Peyer's patch (tissue), 4 donors: ENCODE data around the gene CCDC167.

ENCODE experiments used
- POLR2A ChIP-seq, 2 donors: fragments of 450-650 bp; IDR thresholded peaks; one replicate each; pipeline ENCODE4 v1.5.1; 2017; ENCODE audit warnings: antibody characterized with exemption in 2 of 2, mild to moderate bottlenecking in 2 of 2, moderate library complexity in 2 of 2
- TF ChIP-seq, protein P1 (sequence below), 6 experiments: fragments of 450-650 bp in 4 of 6; fragments of 200-600 bp in 2 of 6; sonication (generic) in 1 of 6; IDR thresholded peaks; one replicate each; pipeline ENCODE4 v1.5.1; 2017 to 2019; ENCODE audit warnings: antibody characterized with exemption in 6 of 6, mild to moderate bottlenecking in 3 of 6, moderate library complexity in 1 of 6

GRCh38 chr6:37516920-37517405 lies 17.3 kb upstream of the CCDC167 start:
- TF ChIP-seq, protein P1, sequence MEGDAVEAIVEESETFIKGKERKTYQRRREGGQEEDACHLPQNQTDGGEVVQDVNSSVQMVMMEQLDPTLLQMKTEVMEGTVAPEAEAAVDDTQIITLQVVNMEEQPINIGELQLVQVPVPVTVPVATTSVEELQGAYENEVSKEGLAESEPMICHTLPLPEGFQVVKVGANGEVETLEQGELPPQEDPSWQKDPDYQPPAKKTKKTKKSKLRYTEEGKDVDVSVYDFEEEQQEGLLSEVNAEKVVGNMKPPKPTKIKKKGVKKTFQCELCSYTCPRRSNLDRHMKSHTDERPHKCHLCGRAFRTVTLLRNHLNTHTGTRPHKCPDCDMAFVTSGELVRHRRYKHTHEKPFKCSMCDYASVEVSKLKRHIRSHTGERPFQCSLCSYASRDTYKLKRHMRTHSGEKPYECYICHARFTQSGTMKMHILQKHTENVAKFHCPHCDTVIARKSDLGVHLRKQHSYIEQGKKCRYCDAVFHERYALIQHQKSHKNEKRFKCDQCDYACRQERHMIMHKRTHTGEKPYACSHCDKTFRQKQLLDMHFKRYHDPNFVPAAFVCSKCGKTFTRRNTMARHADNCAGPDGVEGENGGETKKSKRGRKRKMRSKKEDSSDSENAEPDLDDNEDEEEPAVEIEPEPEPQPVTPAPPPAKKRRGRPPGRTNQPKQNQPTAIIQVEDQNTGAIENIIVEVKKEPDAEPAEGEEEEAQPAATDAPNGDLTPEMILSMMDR (IDR thresholded peaks at IDR 0.05) = no peak
- no peak for TF ChIP-seq POLR2A (IDR thresholded peaks at IDR 0.05)
